Tibial nerve (tissue), 4 donors: ENCODE data around the gene TAS2R13. TPM values are rescaled to one million over a fixed set of nuclear protein-coding genes. Genes with fewer than 3 reads are reported as not detected.

Experiments used
- DNase-seq, 2 donors: peaks; one replicate each; pipeline ENCODE4 v3.0.0-alpha.2; 2019; ENCODE audit warnings: low spot score in 2 of 2
- H3K27ac ChIP-seq, 4 donors: fragments of 200-600 bp; sonication (generic) in 3 of 4; one replicate each; pipeline ENCODE4 v1.5.1; 2017 to 2019; ENCODE audit warnings: mild to moderate bottlenecking in 1 of 4
- H3K27me3 ChIP-seq, 2 donors: fragments of 200-600 bp; sonication (generic) in 1 of 2; one replicate each; pipeline versions ENCODE4 v1.5.1 to v1.6.0; 2017 to 2019
- H3K36me3 ChIP-seq, 3 donors: fragments of 200-600 bp; sonication (generic); one replicate each; pipeline ENCODE4 v1.5.1; 2018 to 2019
- H3K4me1 ChIP-seq, 4 donors: fragments of 200-600 bp; sonication (generic) in 3 of 4; one replicate each; pipeline ENCODE4 v1.5.1; 2017 to 2019
- H3K4me3 ChIP-seq, 4 donors: fragments of 200-600 bp; sonication (generic) in 3 of 4; one replicate each; pipeline ENCODE4 v1.5.1; 2017 to 2019; ENCODE audit warnings: mild to moderate bottlenecking in 1 of 4, moderate library complexity in 1 of 4
- H3K9me3 ChIP-seq, 4 donors: fragments of 200-600 bp; sonication (generic) in 3 of 4; one replicate each; pipeline ENCODE4 v1.5.1; 2017 to 2019
- CTCF ChIP-seq, 5 experiments: fragments of 200-600 bp in 3 of 5; fragments of 450-650 bp in 2 of 5; sonication (generic) in 3 of 5; IDR thresholded peaks; one replicate each; pipeline ENCODE4 v1.5.1; 2016 to 2019; ENCODE audit warnings: antibody characterized with exemption in 5 of 5, mild to moderate bottlenecking in 3 of 5, moderate library complexity in 2 of 5
- EP300 ChIP-seq, 2 donors: sonication (generic); formaldehyde crosslinking; IDR thresholded peaks; one replicate each; pipeline ENCODE4 v1.6.1; 2017; ENCODE audit warnings: antibody characterized with exemption in 2 of 2, mild to moderate bottlenecking in 1 of 2
- POLR2A ChIP-seq, 2 donors: fragments of 450-650 bp; IDR thresholded peaks; one replicate each; pipeline ENCODE4 v1.6.1; 2017; ENCODE audit warnings: antibody characterized with exemption in 2 of 2, mild to moderate bottlenecking in 2 of 2, moderate library complexity in 2 of 2
- WGBS, 2 donors: methylation state at CpG; one replicate each; pipeline ENCODE4 v1.1.5; 2018; 5-methylcytosine and 5-hydroxymethylcytosine counted together
- total RNA-seq, 4 donors: library from RNA; depleted of rRNA; stranded (reverse); fragments of >200 nt; gene quantifications; one replicate each; pipeline ENCODE4 v1.1.0, GENCODE V29; 2016

Gene TAS2R13
- total RNA-seq, 4 donors from 2014 or later, result 1.8 to 11.6 (median 3.0) TPM

DNA sequence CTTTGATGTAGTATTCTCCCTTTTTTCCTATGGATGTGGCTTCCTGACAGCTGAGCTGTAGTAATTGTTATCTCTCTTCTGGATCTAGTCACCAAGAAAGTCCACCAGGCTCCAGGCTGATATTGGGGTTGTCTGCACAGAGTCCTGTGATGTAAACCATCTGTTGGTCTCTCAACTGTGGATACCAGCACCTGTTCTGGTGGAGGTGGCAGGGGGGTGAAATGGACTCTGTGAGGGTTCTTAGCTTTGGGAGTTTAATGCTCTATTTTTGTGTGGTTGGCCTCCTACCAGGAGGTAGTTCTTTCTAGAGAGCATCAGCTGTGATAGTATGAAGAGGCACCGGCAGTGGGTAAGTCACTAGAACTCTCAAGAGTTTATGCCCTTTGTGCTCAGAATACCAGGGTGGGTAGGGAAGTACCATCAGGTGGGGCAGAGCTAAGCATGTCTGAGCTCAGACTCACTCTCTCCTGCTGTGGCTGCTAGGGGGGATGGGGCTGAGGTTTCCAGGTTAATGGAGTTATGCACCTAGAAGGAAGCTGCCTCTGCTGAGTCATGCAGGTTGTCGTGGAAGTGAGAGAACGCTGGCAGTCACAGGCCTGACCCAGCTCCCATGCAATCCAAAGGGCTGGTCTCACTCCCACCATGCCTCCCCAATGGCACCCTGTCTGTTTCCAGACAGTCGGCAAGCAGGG is 32.7 kb upstream of the TAS2R13 start:
- WGBS, 2 donors, result 70 to 74% methylated on average over 4 of the region's 4 CpGs

DNA sequence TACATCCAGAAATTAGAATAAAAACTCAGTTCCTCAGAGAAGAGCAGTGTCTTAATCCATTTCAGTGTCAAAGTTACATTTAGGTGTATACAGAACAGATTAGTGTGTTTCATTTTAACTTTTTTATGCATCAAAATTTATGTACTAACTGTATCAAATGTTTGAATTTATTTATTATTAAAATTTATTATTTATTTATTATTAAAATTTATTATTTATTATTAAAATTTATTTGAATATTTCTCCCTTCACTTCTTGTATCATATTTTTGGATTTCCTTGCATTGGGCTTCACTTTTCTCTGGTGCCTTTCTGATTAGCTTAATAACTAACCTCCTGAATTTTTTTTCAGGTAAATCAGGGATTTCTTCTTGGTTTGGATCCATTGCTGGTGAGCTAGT is 32.0 kb upstream of the TAS2R13 start:
- Histone ChIP-seq H3K4me3 (no peak overlapping the region), H3K27ac (no peak overlapping the region), H3K36me3 (no peaks in the 10 kb centered on the region), H3K27me3 (no peaks in the 10 kb centered on the region), H3K9me3 (no peaks in the 10 kb centered on the region), H3K4me1 (no peaks in the 10 kb centered on the region)
- DNase-seq, result no peak
- TF ChIP-seq CTCF (IDR thresholded peaks at IDR 0.05), result no peak
- no peak for TF ChIP-seq EP300 (IDR thresholded peaks at IDR 0.05)
- TF ChIP-seq POLR2A (IDR thresholded peaks at IDR 0.05), result no peak

More for the DNA sequence above, 32.7 kb upstream of the TAS2R13 start:
- TF ChIP-seq POLR2A (IDR thresholded peaks at IDR 0.05) (no peak), EP300 (IDR thresholded peaks at IDR 0.05) (no peak), CTCF (IDR thresholded peaks at IDR 0.05) (no peak)
- Histone ChIP-seq H3K27me3 (no peaks in the 10 kb centered on the region), H3K9me3 (no peaks in the 10 kb centered on the region), H3K36me3 (no peaks in the 10 kb centered on the region), H3K4me3 (no peak overlapping the region), H3K4me1 (no peaks in the 10 kb centered on the region), H3K27ac (no peak overlapping the region)
- no peak for DNase-seq

- no peak for DNase-seq
- H3K27me3 ChIP-seq, result no peaks in the 10 kb centered on the region
- H3K4me3 ChIP-seq, result no peak overlapping the region
- no peaks in the 10 kb centered on the region for H3K36me3 ChIP-seq
- WGBS, 2 donors, result 77 to 83% methylated on average over 2 of the region's 2 CpGs
- H3K27ac ChIP-seq, result no peak overlapping the region
- no peaks in the 10 kb centered on the region for H3K4me1 ChIP-seq
- no peaks in the 10 kb centered on the region for H3K9me3 ChIP-seq
- TF ChIP-seq POLR2A (IDR thresholded peaks at IDR 0.05) (no peak), CTCF (IDR thresholded peaks at IDR 0.05) (no peak), EP300 (IDR thresholded peaks at IDR 0.05) (no peak)
Measured at GRCh38 chr12:10940389-10940788, 31.0 kb upstream of the TAS2R13 start.

GRCh38 chr12:10939163-10939562 is 29.8 kb upstream of the TAS2R13 start, which contains the start of gene TAS2R14:
Gene TAS2R14, minus strand, starts transcription at chr12:10939263. Its CDS starts 56 bp downstream, at chr12:10939207.
- no peak for TF ChIP-seq EP300 (IDR thresholded peaks at IDR 0.05)
- TF ChIP-seq POLR2A (IDR thresholded peaks at IDR 0.05), result no peak
- TF ChIP-seq CTCF (IDR thresholded peaks at IDR 0.05), result no peak
- H3K4me3 ChIP-seq, result no peak within 1 kb of the TSS
- H3K9me3 ChIP-seq, result no peaks in the 10 kb centered on the region
- 85 to 88% methylated on average over 1 of the region's 1 CpG for WGBS, 2 donors
- no peaks in the 10 kb centered on the region for H3K36me3 ChIP-seq
- DNase-seq, result no peak
- H3K4me1 ChIP-seq, result no peaks in the 10 kb centered on the region
- H3K27ac ChIP-seq, result no peak within 1 kb of the TSS
- no peaks in the 10 kb centered on the region for H3K27me3 ChIP-seq

DNA sequence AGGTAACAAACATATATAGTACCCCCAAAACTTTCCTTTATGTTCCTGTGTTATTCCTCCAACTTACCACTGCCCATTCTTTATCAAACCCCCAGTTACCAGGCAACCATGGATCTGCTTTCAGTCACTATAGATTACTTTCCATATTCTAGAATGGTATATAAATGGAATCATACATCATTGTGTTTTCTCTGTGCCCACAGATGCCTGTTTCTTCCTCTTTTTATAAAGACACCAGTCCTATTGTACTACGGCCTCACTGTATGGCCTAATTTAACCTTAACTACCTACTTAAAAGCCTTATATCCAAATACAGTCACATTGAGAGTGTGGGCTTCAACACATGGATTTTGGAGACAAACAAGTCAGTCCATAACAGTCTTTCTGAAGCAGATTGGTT is 27.1 kb upstream of the TAS2R13 start:
- H3K4me1 ChIP-seq, result no peaks in the 10 kb centered on the region
- no peaks in the 10 kb centered on the region for H3K9me3 ChIP-seq
- no peak for DNase-seq
- no peak for TF ChIP-seq EP300 (IDR thresholded peaks at IDR 0.05)
- no peak for TF ChIP-seq POLR2A (IDR thresholded peaks at IDR 0.05)
- TF ChIP-seq CTCF (IDR thresholded peaks at IDR 0.05), result no peak
- no peaks in the 10 kb centered on the region for H3K36me3 ChIP-seq
- WGBS, 2 donors, result 65 to 84% methylated on average over 1 of the region's 1 CpG
- H3K27ac ChIP-seq, result no peak overlapping the region
- no peak overlapping the region for H3K4me3 ChIP-seq
- H3K27me3 ChIP-seq, result no peaks in the 10 kb centered on the region
